ENCODE data around the gene TBC1D3G.
"Not testable (repeated sequence)": the region's sequence is repeated elsewhere in the genome, so short reads cannot be mapped to it uniquely, and the experiment has no call there.

The TBC1D3G gene

GRCh38 chr17:36323584-36323983 lies at the start of gene TBC1D3G:
TBC1D3G (plus strand) TSS chr17:36323884; CDS start chr17:36325412, 1,528 bp downstream.
- DNase-seq, result not testable (repeated sequence)

GRCh38 chr17:36283256-36283655 lies 40.4 kb upstream of the TBC1D3G start:
- DNase-seq, result not testable (repeated sequence)

GRCh38 chr17:36284219-36284618 lies 39.5 kb upstream of the TBC1D3G start:
- not testable (repeated sequence) for DNase-seq

GRCh38 chr17:36289965-36290612 lies 33.6 kb upstream of the TBC1D3G start:
- DNase-seq, result not testable (repeated sequence)

- DNase-seq, result not testable (repeated sequence)
Measured at GRCh38 chr17:36295161-36295560, 28.5 kb upstream of the TBC1D3G start.

DNA sequence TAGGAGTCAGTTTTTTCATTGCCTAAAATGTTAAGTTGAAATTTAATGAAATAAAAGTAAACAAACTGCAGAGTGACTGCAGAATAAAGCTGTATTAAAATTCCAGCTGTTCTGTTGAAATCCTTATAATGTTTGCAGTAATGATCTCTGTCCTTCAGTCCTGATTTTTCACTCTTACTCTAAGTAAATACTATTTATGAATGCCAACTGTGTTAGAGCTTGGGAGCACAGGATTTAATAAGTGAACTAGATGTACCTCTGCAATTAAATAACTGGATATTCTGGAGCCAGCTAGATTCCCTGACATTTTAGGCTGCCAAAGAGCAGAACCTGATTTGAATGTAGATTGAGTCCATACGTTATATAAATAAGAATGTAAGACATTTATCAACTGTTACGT lies 7.9 kb upstream of the TBC1D3G start:
- not testable (repeated sequence) for DNase-seq

GRCh38 chr17:36362496-36362895 lies 38.8 kb downstream of the TBC1D3G start:
- not testable (repeated sequence) for DNase-seq

- DNase-seq, result not testable (repeated sequence)
Measured at GRCh38 chr17:36375938-36376337, 52.3 kb downstream of the TBC1D3G start.

Measured in activated CD8-positive, alpha-beta memory T cell treated with anti-CD3 and anti-CD28 coated beads for 24 hours (primary cell).